ENCODE measurements around the gene VHLL.

VHLL gene

GRCh38 chr1:156305215-156305614 is 6.1 kb upstream of the VHLL start:
- H2BK15ac ChIP-seq (replicated peaks; ENCODE audit: low read depth): no peak overlapping the region
- no peaks in the 10 kb centered on the region for H3K4me1 ChIP-seq (ENCODE audit: control insufficient read depth, low read depth, low read length)
- DNase-seq: no peak
- H3K36me3 ChIP-seq (ENCODE audit: control insufficient read depth, insufficient read depth, low read length): peaks cover 14% of the 10 kb centered on the region
- no peaks in the 10 kb centered on the region for H3K79me1 ChIP-seq (ENCODE audit: low read length)
- no peak overlapping the region for H3K4me2 ChIP-seq (ENCODE audit: low read length)
- H4K5ac ChIP-seq (ENCODE audit: low read length): no peak overlapping the region
- H4K8ac ChIP-seq (ENCODE audit: low read depth, low read length): no peak overlapping the region
- no peak overlapping the region for H3K18ac ChIP-seq (ENCODE audit: low read length)
- no peak overlapping the region for H3K23ac ChIP-seq (ENCODE audit: low read length)
- H3K79me2 ChIP-seq (ENCODE audit: control insufficient read depth, insufficient read depth, low read length): no peaks in the 10 kb centered on the region
- H3K27me3 ChIP-seq (ENCODE audit: insufficient read depth, low read length, poor library complexity): no peaks in the 10 kb centered on the region
- H2BK5ac ChIP-seq (ENCODE audit: low read length): no peak overlapping the region
- no peak overlapping the region for H3K56ac ChIP-seq (ENCODE audit: low read length)
- no peak overlapping the region for H2AK5ac ChIP-seq (ENCODE audit: low read length)
- no peak overlapping the region for H3K27ac ChIP-seq (ENCODE audit: low read depth, low read length)
- H3K4me3 ChIP-seq (ENCODE audit: low read length): no peak overlapping the region
- no peak overlapping the region for H2BK120ac ChIP-seq (ENCODE audit: low read depth, low read length)
- H3K9ac ChIP-seq (ENCODE audit: low read length): no peak overlapping the region
- WGBS (ENCODE audit: extremely low coverage, insufficient coverage, low lambda C conversion rate): no CpG with 5 or more reads among the region's 2 CpGs
- no peak overlapping the region for H3K4ac ChIP-seq (ENCODE audit: low read depth, low read length)

- no peaks in the 10 kb centered on the region for H3K4me1 ChIP-seq (ENCODE audit: control insufficient read depth, low read depth, low read length)
- WGBS (ENCODE audit: extremely low coverage, insufficient coverage, low lambda C conversion rate): no CpG with 5 or more reads among the region's 4 CpGs
- no peak overlapping the region for H3K23ac ChIP-seq (ENCODE audit: low read length)
- no peak overlapping the region for H3K4me2 ChIP-seq (ENCODE audit: low read length)
- H3K4ac ChIP-seq (ENCODE audit: low read depth, low read length): no peak overlapping the region
- no peak overlapping the region for H3K56ac ChIP-seq (ENCODE audit: low read length)
- H4K8ac ChIP-seq (ENCODE audit: low read depth, low read length): no peak overlapping the region
- no peak overlapping the region for H2AK5ac ChIP-seq (ENCODE audit: low read length)
- no peak overlapping the region for H3K4me3 ChIP-seq (ENCODE audit: low read length)
- no peaks in the 10 kb centered on the region for H3K79me1 ChIP-seq (ENCODE audit: low read length)
- H2BK15ac ChIP-seq (replicated peaks; ENCODE audit: low read depth): no peak overlapping the region
- no peak for DNase-seq
- H3K27ac ChIP-seq (ENCODE audit: low read depth, low read length): no peak overlapping the region
- H2BK120ac ChIP-seq (ENCODE audit: low read depth, low read length): no peak overlapping the region
- H3K79me2 ChIP-seq (ENCODE audit: control insufficient read depth, insufficient read depth, low read length): no peaks in the 10 kb centered on the region
- H3K9ac ChIP-seq (ENCODE audit: low read length): no peak overlapping the region
- H3K18ac ChIP-seq (ENCODE audit: low read length): no peak overlapping the region
- H2BK5ac ChIP-seq (ENCODE audit: low read length): no peak overlapping the region
- H3K27me3 ChIP-seq (ENCODE audit: insufficient read depth, low read length, poor library complexity): no peaks in the 10 kb centered on the region
- no peak overlapping the region for H4K5ac ChIP-seq (ENCODE audit: low read length)
- peaks cover 9% of the 10 kb centered on the region for H3K36me3 ChIP-seq (ENCODE audit: control insufficient read depth, insufficient read depth, low read length)
Observed at GRCh38 chr1:156303241-156303640, 4.1 kb upstream of the VHLL start.

GRCh38 chr1:156295391-156295947 is 3.6 kb downstream of the VHLL start, which contains the start of gene GLMP:
Gene GLMP (minus strand): TSS chr1:156295679. CDS start chr1:156295645, 34 bp downstream.
- Histone ChIP-seq H4K8ac (ENCODE audit: low read depth, low read length) (peak within 1 kb of the TSS; percentile 84), H3K23ac (ENCODE audit: low read length) (no peak within 1 kb of the TSS), H3K36me3 (ENCODE audit: control insufficient read depth, insufficient read depth, low read length) (no peaks in the 10 kb centered on the region), H3K27ac (ENCODE audit: low read depth, low read length) (no peak within 1 kb of the TSS), H3K4ac (ENCODE audit: low read depth, low read length) (no peak within 1 kb of the TSS), H2BK120ac (ENCODE audit: low read depth, low read length) (no peak within 1 kb of the TSS), H3K79me2 (ENCODE audit: control insufficient read depth, insufficient read depth, low read length) (no peaks in the 10 kb centered on the region), H2BK5ac (ENCODE audit: low read length) (no peak within 1 kb of the TSS), H3K4me1 (ENCODE audit: control insufficient read depth, low read depth, low read length) (peaks cover 5% of the 10 kb centered on the region), H4K5ac (ENCODE audit: low read length) (peak within 1 kb of the TSS; percentile 9), H3K27me3 (ENCODE audit: insufficient read depth, low read length, poor library complexity) (no peaks in the 10 kb centered on the region), H3K9ac (ENCODE audit: low read length) (peak within 1 kb of the TSS; percentile 83), H3K56ac (ENCODE audit: low read length) (peak within 1 kb of the TSS; percentile 83), H2BK15ac (replicated peaks; ENCODE audit: low read depth) (no peak within 1 kb of the TSS), H3K4me3 (ENCODE audit: low read length) (peak within 1 kb of the TSS; percentile 61), H3K18ac (ENCODE audit: low read length) (no peak within 1 kb of the TSS), H3K4me2 (ENCODE audit: low read length) (peak within 1 kb of the TSS; percentile 57), H3K79me1 (ENCODE audit: low read length) (peaks cover 5% of the 10 kb centered on the region), H2AK5ac (ENCODE audit: low read length) (peak within 1 kb of the TSS; percentile 73)
- no CpG with 5 or more reads among the region's 17 CpGs for WGBS (ENCODE audit: extremely low coverage, insufficient coverage, low lambda C conversion rate)
- DNase-seq: peak; percentile 45

- H4K5ac ChIP-seq (ENCODE audit: low read length): no peak overlapping the region
- no CpG with 5 or more reads among the region's 9 CpGs for WGBS (ENCODE audit: extremely low coverage, insufficient coverage, low lambda C conversion rate)
- no peak overlapping the region for H3K18ac ChIP-seq (ENCODE audit: low read length)
Observed at GRCh38 chr1:156293895-156294294, 5.2 kb downstream of the VHLL start.

GRCh38 chr1:156293098-156293434 is 6.0 kb downstream of the VHLL start:
- no CpG with 5 or more reads among the region's 8 CpGs for WGBS (ENCODE audit: extremely low coverage, insufficient coverage, low lambda C conversion rate)
- Histone ChIP-seq H3K36me3 (ENCODE audit: control insufficient read depth, insufficient read depth, low read length) (no peaks in the 10 kb centered on the region), H3K27ac (ENCODE audit: low read depth, low read length) (no peak overlapping the region), H3K9ac (ENCODE audit: low read length) (no peak overlapping the region), H3K79me1 (ENCODE audit: low read length) (peaks cover 5% of the 10 kb centered on the region), H3K4me3 (ENCODE audit: low read length) (no peak overlapping the region), H2BK120ac (ENCODE audit: low read depth, low read length) (no peak overlapping the region), H3K4me1 (ENCODE audit: control insufficient read depth, low read depth, low read length) (peaks cover 5% of the 10 kb centered on the region), H3K18ac (ENCODE audit: low read length) (no peak overlapping the region), H3K4ac (ENCODE audit: low read depth, low read length) (no peak overlapping the region), H2BK15ac (replicated peaks; ENCODE audit: low read depth) (no peak overlapping the region), H3K56ac (ENCODE audit: low read length) (no peak overlapping the region), H2BK5ac (ENCODE audit: low read length) (no peak overlapping the region), H2AK5ac (ENCODE audit: low read length) (no peak overlapping the region), H3K79me2 (ENCODE audit: control insufficient read depth, insufficient read depth, low read length) (no peaks in the 10 kb centered on the region), H3K27me3 (ENCODE audit: insufficient read depth, low read length, poor library complexity) (no peaks in the 10 kb centered on the region), H3K23ac (ENCODE audit: low read length) (no peak overlapping the region), H3K4me2 (ENCODE audit: low read length) (no peak overlapping the region), H4K8ac (ENCODE audit: low read depth, low read length) (no peak overlapping the region), H4K5ac (ENCODE audit: low read length) (no peak overlapping the region)
- no peak for DNase-seq

More at GRCh38 chr1:156293895-156294294, 5.2 kb downstream of the VHLL start:
- H3K4me1 ChIP-seq (ENCODE audit: control insufficient read depth, low read depth, low read length): peaks cover 5% of the 10 kb centered on the region
- no peak overlapping the region for H3K4ac ChIP-seq (ENCODE audit: low read depth, low read length)
- H3K9ac ChIP-seq (ENCODE audit: low read length): no peak overlapping the region
- no peak overlapping the region for H2BK5ac ChIP-seq (ENCODE audit: low read length)
- H3K56ac ChIP-seq (ENCODE audit: low read length): no peak overlapping the region
- no peak overlapping the region for H2BK15ac ChIP-seq (replicated peaks; ENCODE audit: low read depth)
- no peak overlapping the region for H4K8ac ChIP-seq (ENCODE audit: low read depth, low read length)
- no peak overlapping the region for H2BK120ac ChIP-seq (ENCODE audit: low read depth, low read length)
- H2AK5ac ChIP-seq (ENCODE audit: low read length): no peak overlapping the region
- H3K27ac ChIP-seq (ENCODE audit: low read depth, low read length): no peak overlapping the region
- H3K36me3 ChIP-seq (ENCODE audit: control insufficient read depth, insufficient read depth, low read length): no peaks in the 10 kb centered on the region
- no peak for DNase-seq
- H3K4me3 ChIP-seq (ENCODE audit: low read length): no peak overlapping the region
- H3K4me2 ChIP-seq (ENCODE audit: low read length): no peak overlapping the region
- H3K23ac ChIP-seq (ENCODE audit: low read length): no peak overlapping the region
- H3K79me1 ChIP-seq (ENCODE audit: low read length): peaks cover 5% of the 10 kb centered on the region
- H3K79me2 ChIP-seq (ENCODE audit: control insufficient read depth, insufficient read depth, low read length): no peaks in the 10 kb centered on the region
- H3K27me3 ChIP-seq (ENCODE audit: insufficient read depth, low read length, poor library complexity): no peaks in the 10 kb centered on the region

Measured in mesendoderm (in vitro differentiated cells).